ENCODE results near the gene UNC13D. TPM values are rescaled to one million over a fixed set of nuclear protein-coding genes. Genes with fewer than 3 reads are reported as not detected.
A peak's percentile ranks its signal among the peaks of the same experiment; 100 is the strongest.

Gene UNC13D
- total and polyA plus RNA-seq, 9 of the 15 experiments (the other 6 are each of a cell fraction or from before 2014, with no cell fraction given), result 0.86 to 244 (median 69.2) TPM

GRCh38 chr17:75808905-75809621 is 35.1 kb downstream of the UNC13D start (continued):
- no peak for TF ChIP-seq HNRNPL (IDR thresholded peaks at IDR 0.05; ENCODE audit: low read depth, low read length)
- no peak for TF ChIP-seq NEUROD1 (IDR thresholded peaks at IDR 0.05; ENCODE audit: borderline replicate concordance, low read depth, low read length, partially characterized antibody)
- TF ChIP-seq MAFK (IDR thresholded peaks at IDR 0.05; ENCODE audit: low read length), result no peak
- TF ChIP-seq HDGF (IDR thresholded peaks at IDR 0.05), result no peak
- TF ChIP-seq NFATC3 (IDR thresholded peaks at IDR 0.05), result no peak
- TF ChIP-seq, protein P1, sequence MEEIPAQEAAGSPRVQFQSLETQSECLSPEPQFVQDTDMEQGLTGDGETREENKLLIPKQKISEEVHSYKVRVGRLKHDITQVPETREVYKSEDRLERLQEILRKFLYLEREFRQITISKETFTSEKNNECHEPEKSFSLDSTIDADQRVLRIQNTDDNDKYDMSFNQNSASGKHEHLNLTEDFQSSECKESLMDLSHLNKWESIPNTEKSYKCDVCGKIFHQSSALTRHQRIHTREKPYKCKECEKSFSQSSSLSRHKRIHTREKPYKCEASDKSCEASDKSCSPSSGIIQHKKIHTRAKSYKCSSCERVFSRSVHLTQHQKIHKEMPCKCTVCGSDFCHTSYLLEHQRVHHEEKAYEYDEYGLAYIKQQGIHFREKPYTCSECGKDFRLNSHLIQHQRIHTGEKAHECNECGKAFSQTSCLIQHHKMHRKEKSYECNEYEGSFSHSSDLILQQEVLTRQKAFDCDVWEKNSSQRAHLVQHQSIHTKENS (CRISPR knock-in tag; IDR thresholded peaks at IDR 0.05), result no peak
- TF ChIP-seq, protein P2, sequence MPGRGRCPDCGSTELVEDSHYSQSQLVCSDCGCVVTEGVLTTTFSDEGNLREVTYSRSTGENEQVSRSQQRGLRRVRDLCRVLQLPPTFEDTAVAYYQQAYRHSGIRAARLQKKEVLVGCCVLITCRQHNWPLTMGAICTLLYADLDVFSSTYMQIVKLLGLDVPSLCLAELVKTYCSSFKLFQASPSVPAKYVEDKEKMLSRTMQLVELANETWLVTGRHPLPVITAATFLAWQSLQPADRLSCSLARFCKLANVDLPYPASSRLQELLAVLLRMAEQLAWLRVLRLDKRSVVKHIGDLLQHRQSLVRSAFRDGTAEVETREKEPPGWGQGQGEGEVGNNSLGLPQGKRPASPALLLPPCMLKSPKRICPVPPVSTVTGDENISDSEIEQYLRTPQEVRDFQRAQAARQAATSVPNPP (IDR thresholded peaks at IDR 0.05; ENCODE audit: borderline replicate concordance, insufficient read depth, insufficient read length), result no peak
- TF ChIP-seq PRPF4 (IDR thresholded peaks at IDR 0.05; ENCODE audit: insufficient read depth, low read depth, low read length, poor library complexity, severe bottlenecking), result no peak
- no peak for TF ChIP-seq MYBL2 (IDR thresholded peaks at IDR 0.05; ENCODE audit: low read depth)
- TF ChIP-seq MYBL2 (CRISPR knock-in tag; IDR thresholded peaks at IDR 0.05; ENCODE audit: borderline replicate concordance), result no peak
- TF ChIP-seq, protein P3, sequence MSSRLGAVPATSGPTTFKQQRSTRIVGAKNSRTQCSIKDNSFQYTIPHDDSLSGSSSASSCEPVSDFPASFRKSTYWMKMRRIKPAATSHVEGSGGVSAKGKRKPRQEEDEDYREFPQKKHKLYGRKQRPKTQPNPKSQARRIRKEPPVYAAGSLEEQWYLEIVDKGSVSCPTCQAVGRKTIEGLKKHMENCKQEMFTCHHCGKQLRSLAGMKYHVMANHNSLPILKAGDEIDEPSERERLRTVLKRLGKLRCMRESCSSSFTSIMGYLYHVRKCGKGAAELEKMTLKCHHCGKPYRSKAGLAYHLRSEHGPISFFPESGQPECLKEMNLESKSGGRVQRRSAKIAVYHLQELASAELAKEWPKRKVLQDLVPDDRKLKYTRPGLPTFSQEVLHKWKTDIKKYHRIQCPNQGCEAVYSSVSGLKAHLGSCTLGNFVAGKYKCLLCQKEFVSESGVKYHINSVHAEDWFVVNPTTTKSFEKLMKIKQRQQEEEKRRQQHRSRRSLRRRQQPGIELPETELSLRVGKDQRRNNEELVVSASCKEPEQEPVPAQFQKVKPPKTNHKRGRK (tag; IDR thresholded peaks at IDR 0.05), result no peak
- TF ChIP-seq ZNF354B (CRISPR knock-in tag; IDR thresholded peaks at IDR 0.05), result 0 out of 2 replicates have a peak, but pooled peaks have one; percentile 12
- TF ChIP-seq, protein P4, sequence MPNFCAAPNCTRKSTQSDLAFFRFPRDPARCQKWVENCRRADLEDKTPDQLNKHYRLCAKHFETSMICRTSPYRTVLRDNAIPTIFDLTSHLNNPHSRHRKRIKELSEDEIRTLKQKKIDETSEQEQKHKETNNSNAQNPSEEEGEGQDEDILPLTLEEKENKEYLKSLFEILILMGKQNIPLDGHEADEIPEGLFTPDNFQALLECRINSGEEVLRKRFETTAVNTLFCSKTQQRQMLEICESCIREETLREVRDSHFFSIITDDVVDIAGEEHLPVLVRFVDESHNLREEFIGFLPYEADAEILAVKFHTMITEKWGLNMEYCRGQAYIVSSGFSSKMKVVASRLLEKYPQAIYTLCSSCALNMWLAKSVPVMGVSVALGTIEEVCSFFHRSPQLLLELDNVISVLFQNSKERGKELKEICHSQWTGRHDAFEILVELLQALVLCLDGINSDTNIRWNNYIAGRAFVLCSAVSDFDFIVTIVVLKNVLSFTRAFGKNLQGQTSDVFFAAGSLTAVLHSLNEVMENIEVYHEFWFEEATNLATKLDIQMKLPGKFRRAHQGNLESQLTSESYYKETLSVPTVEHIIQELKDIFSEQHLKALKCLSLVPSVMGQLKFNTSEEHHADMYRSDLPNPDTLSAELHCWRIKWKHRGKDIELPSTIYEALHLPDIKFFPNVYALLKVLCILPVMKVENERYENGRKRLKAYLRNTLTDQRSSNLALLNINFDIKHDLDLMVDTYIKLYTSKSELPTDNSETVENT (CRISPR knock-in tag; IDR thresholded peaks at IDR 0.05), result no peak
- TF ChIP-seq ZNF507 (tag; conservative IDR thresholded peaks at IDR 0.05), result no peak
- TF ChIP-seq, protein P5, sequence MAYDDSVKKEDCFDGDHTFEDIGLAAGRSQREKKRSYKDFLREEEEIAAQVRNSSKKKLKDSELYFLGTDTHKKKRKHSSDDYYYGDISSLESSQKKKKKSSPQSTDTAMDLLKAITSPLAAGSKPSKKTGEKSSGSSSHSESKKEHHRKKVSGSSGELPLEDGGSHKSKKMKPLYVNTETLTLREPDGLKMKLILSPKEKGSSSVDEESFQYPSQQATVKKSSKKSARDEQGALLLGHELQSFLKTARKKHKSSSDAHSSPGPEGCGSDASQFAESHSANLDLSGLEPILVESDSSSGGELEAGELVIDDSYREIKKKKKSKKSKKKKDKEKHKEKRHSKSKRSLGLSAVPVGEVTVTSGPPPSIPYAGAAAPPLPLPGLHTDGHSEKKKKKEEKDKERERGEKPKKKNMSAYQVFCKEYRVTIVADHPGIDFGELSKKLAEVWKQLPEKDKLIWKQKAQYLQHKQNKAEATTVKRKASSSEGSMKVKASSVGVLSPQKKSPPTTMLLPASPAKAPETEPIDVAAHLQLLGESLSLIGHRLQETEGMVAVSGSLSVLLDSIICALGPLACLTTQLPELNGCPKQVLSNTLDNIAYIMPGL (CRISPR knock-in tag; IDR thresholded peaks at IDR 0.05), result no peak
- TF ChIP-seq KDM2B (CRISPR knock-in tag; IDR thresholded peaks at IDR 0.05), result no peak
- no peak for TF ChIP-seq POLR2B (IDR thresholded peaks at IDR 0.05; ENCODE audit: low read depth, partially characterized antibody)
- TF ChIP-seq, protein P6, sequence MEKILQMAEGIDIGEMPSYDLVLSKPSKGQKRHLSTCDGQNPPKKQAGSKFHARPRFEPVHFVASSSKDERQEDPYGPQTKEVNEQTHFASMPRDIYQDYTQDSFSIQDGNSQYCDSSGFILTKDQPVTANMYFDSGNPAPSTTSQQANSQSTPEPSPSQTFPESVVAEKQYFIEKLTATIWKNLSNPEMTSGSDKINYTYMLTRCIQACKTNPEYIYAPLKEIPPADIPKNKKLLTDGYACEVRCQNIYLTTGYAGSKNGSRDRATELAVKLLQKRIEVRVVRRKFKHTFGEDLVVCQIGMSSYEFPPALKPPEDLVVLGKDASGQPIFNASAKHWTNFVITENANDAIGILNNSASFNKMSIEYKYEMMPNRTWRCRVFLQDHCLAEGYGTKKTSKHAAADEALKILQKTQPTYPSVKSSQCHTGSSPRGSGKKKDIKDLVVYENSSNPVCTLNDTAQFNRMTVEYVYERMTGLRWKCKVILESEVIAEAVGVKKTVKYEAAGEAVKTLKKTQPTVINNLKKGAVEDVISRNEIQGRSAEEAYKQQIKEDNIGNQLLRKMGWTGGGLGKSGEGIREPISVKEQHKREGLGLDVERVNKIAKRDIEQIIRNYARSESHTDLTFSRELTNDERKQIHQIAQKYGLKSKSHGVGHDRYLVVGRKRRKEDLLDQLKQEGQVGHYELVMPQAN (IDR thresholded peaks at IDR 0.05; ENCODE audit: borderline replicate concordance), result no peak
